ENCODE data around the gene KRT6C.

- TF ChIP-seq GATA3 (IDR thresholded peaks at IDR 0.05; ENCODE audit: low read depth, low read length) (no peak), GATA2 (IDR thresholded peaks at IDR 0.05; ENCODE audit: low read depth, low read length) (no peak)
Observed at GRCh38 chr12:52519826-52520662, 46.4 kb upstream of the KRT6C start, which contains the start of gene KRT5.
